BLaER1 treated with 17β-estradiol and CSF1 and Interleukin-3, amounts not matched to agents 10 nM and 100 nM (cell line): ENCODE measurements around the gene PRRC2B.
A peak's percentile ranks its signal among the peaks of the same experiment; 100 is the strongest.

Experiments used
- H3K27ac ChIP-seq, 11 experiments: shearing (Covaris generic); formaldehyde crosslinking; 2 replicates each; pipeline ENCODE4 v1.8.1; 2022
- H3K27me3 ChIP-seq, 11 experiments: shearing (Covaris generic); formaldehyde crosslinking; 2 replicates each; pipeline ENCODE4 v1.8.1; 2022
- H3K36me3 ChIP-seq, 11 experiments: shearing (Covaris generic); formaldehyde crosslinking; 2 replicates each; pipeline ENCODE4 v1.8.1; 2022
- H3K4me1 ChIP-seq, 10 experiments: shearing (Covaris generic); formaldehyde crosslinking; 2 replicates each; pipeline ENCODE4 v1.8.1; 2022
- H3K4me2 ChIP-seq, 11 experiments: shearing (Covaris generic); formaldehyde crosslinking; 2 replicates each; pipeline ENCODE4 v1.8.1; 2022
- H3K4me3 ChIP-seq, 10 experiments: shearing (Covaris generic); formaldehyde crosslinking; 2 replicates each; pipeline ENCODE4 v1.8.1; 2022
- H3K9ac ChIP-seq, 11 experiments: shearing (Covaris generic); formaldehyde crosslinking; 2 replicates each; pipeline ENCODE4 v1.8.1; 2022
- H3K9me3 ChIP-seq, 11 experiments: shearing (Covaris generic); formaldehyde crosslinking; replicated peaks in 1 of 11; 2 replicates each; pipeline ENCODE4 v1.8.1; 2022
- H4K20me1 ChIP-seq, 11 experiments: shearing (Covaris generic); formaldehyde crosslinking; 2 replicates each; pipeline ENCODE4 v1.8.1; 2022
- Cebpa-rat ChIP-seq, 11 experiments: shearing (Covaris generic); IDR thresholded peaks; 2 replicates each; pipeline ENCODE4 v1.8.1; 2022

The PRRC2B gene

GRCh38 chr9:131410044-131410491 is 16.2 kb downstream of the PRRC2B start:
- H3K4me2 ChIP-seq = peak overlapping the region; percentile 72 to 89 (median 80)
- peaks cover 94 to 100% (median 100%) of the 10 kb centered on the region in 11 experiments for H4K20me1 ChIP-seq
- H3K36me3 ChIP-seq = peaks cover 19 to 84% (median 65%) of the 10 kb centered on the region in 11 experiments
- no peaks in the 10 kb centered on the region for H3K27me3 ChIP-seq
- H3K9me3 ChIP-seq = peaks cover 18 to 51% (median 37%) of the 10 kb centered on the region in 11 experiments; a peak in 21 of 22 replicates
- peak overlapping the region in 9 of 11 experiments; percentile 58 to 87 (median 81); a peak in 18 of 22 replicates for H3K27ac ChIP-seq
- peak overlapping the region in 8 of 10 experiments; percentile 9 to 43 (median 28); a peak in 8 of 20 replicates for H3K4me3 ChIP-seq
- TF ChIP-seq Cebpa-rat (IDR thresholded peaks at IDR 0.05) = peak in 5 of 11 experiments; percentile 27 to 77 (median 44); a peak in 4 of 22 replicates
- H3K4me1 ChIP-seq = peaks cover 60 to 69% (median 67%) of the 10 kb centered on the region in 10 experiments
- peak overlapping the region; percentile 26 to 76 (median 69); a peak in 20 of 22 replicates for H3K9ac ChIP-seq

DNA sequence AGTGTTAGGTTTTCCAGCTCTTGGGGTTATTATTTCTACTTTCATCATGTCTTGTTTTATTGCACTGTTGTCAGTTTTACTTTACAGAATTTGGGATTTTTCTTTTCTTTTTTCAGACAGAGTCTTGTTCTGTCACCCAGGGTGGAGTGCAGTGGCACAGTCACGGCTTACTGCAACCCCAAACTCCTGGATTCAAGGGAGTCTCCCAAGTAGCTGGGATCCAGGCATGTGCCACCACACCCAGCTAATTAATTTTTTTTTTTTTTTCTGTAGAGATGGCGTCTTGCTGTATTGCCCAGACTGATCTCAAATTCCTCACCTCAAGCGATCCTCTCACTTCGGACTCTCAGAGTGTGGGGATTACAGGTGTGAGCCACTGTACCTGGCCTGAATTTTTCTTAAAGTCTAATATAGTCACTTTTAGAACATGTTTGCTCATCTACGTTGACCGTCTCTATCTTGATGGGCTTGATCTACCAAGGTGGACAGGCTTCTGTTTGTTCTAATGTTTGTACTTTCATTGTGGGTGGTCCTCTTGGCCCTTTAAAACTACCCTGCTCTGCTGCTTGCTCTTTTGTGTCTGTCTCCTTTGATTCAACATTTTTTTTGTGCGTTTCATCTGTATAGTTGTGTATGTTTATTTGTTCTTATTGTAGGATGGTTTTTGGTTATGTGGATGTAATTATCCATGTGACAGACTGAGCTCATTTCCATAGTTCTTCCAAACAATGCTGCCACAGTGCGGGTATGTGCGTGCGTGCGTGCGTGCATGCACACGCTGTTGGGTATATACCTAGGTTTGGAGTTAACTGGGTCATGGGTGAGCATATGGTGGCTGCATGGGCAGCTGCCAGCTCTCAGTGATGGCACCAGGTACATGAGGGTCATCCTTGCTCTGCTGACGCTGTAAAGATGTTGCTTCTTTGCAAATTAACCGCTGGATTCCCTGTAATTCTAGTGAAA is 18.1 kb downstream of the PRRC2B start:
- Histone ChIP-seq H3K27ac (peak overlapping the region in 6 of 11 experiments; percentile 18 to 84 (median 61); a peak in 5 of 22 replicates), H3K36me3 (peaks cover 16 to 88% (median 70%) of the 10 kb centered on the region in 11 experiments), H3K9me3 (peaks cover 18 to 57% (median 37%) of the 10 kb centered on the region in 11 experiments; a peak in 21 of 22 replicates), H3K4me2 (no peak overlapping the region), H3K4me1 (peaks cover 56 to 69% (median 65%) of the 10 kb centered on the region in 10 experiments), H4K20me1 (peaks cover 94 to 100% (median 100%) of the 10 kb centered on the region in 11 experiments), H3K27me3 (no peaks in the 10 kb centered on the region), H3K9ac (no peak overlapping the region), H3K4me3 (peak overlapping the region in 1 of 10 experiments; percentile 8; a peak in 1 of 20 replicates)
- TF ChIP-seq Cebpa-rat (IDR thresholded peaks at IDR 0.05) = no peak

- Histone ChIP-seq H3K36me3 (peaks cover 14 to 100% (median 94%) of the 10 kb centered on the region in 11 experiments), H3K4me3 (no peak overlapping the region), H3K27ac (peak overlapping the region in 2 of 11 experiments; percentile 47 to 68; a peak in 2 of 22 replicates), H3K9ac (no peak overlapping the region; a peak in 1 of 22 replicates), H3K4me2 (peak overlapping the region in 7 of 11 experiments; percentile 14 to 49 (median 34); a peak in 5 of 22 replicates), H3K9me3 (peaks cover 18 to 41% (median 33%) of the 10 kb centered on the region in 11 experiments; a peak in 21 of 22 replicates), H3K27me3 (no peaks in the 10 kb centered on the region), H3K4me1 (peaks cover 65 to 73% (median 70%) of the 10 kb centered on the region in 10 experiments), H4K20me1 (peaks cover 94 to 100% (median 100%) of the 10 kb centered on the region in 11 experiments)
- no peak for TF ChIP-seq Cebpa-rat (IDR thresholded peaks at IDR 0.05)
Measured at GRCh38 chr9:131416509-131416908, 22.6 kb downstream of the PRRC2B start.

DNA sequence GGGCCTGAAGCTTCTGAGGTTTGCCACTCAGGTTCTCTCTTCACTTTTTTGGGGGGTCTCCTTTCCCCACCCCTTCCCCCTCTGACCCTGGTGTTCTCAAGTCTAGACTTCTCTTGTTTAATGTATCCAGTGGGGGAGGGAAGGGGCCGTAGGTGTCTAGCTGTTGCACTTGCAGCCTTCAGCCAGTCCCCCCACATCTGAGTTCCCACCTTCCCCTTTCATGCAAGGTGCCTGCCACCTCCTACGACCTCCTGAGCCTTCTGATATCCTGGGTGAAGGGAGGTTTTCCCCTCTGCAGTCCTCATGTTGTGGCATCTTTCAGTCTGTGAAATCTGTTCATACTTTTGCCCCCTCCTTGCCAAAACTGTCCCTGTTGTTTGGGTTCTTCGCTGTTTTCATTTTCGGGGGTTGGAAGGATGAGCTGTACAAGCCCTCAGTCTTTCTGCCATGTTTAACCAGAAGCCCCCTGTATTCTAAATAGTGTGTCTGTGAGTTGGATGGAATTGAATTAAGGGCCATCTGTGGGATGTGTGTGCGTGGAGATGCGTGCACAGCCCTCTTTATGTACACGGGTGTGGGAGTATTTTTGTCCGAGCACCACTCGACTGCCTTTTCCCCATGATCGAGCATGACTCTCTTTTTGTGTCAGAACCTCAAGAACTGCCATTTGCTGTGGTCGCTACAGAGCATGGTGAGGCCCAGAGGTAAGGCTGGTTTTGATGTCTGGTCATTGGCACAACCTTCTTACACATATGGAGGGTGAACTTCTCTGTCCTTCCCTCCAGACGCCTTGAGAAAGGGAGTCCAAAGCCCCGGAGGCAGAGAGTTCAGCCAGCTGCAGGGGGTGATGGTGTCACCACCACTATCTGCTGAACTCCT is 23.6 kb downstream of the PRRC2B start:
- H3K4me1 ChIP-seq = peaks cover 75 to 83% (median 80%) of the 10 kb centered on the region in 10 experiments

GRCh38 chr9:131418143-131419025 is 24.5 kb downstream of the PRRC2B start:
- H3K4me2 ChIP-seq = peak overlapping the region; percentile 14 to 74 (median 46); a peak in 18 of 22 replicates
- H3K27ac ChIP-seq = peak overlapping the region in 7 of 11 experiments; percentile 24 to 68 (median 47); a peak in 10 of 22 replicates
- H3K9ac ChIP-seq = peak overlapping the region; percentile 11 to 48 (median 31); a peak in 11 of 22 replicates
- no peak for TF ChIP-seq Cebpa-rat (IDR thresholded peaks at IDR 0.05)
- H3K9me3 ChIP-seq = peaks cover 6 to 22% (median 15%) of the 10 kb centered on the region in 11 experiments; a peak in 21 of 22 replicates
- H4K20me1 ChIP-seq = peaks cover 95 to 100% (median 100%) of the 10 kb centered on the region in 11 experiments
- H3K27me3 ChIP-seq = no peaks in the 10 kb centered on the region
- peaks cover 84 to 91% (median 89%) of the 10 kb centered on the region in 10 experiments for H3K4me1 ChIP-seq
- H3K4me3 ChIP-seq = no peak overlapping the region
- H3K36me3 ChIP-seq = peaks cover 8 to 96% (median 84%) of the 10 kb centered on the region in 11 experiments

More for the DNA sequence above, 23.6 kb downstream of the PRRC2B start:
- peaks cover 15 to 31% (median 23%) of the 10 kb centered on the region in 11 experiments; a peak in 21 of 22 replicates for H3K9me3 ChIP-seq
- H3K27ac ChIP-seq = peak overlapping the region in 10 of 11 experiments; percentile 5 to 68 (median 36); a peak in 15 of 22 replicates
- H3K27me3 ChIP-seq = no peaks in the 10 kb centered on the region
- no peak overlapping the region for H3K4me3 ChIP-seq
- peak in 1 of 11 experiments; percentile 20; a peak in 2 of 22 replicates for TF ChIP-seq Cebpa-rat (IDR thresholded peaks at IDR 0.05)
- H3K36me3 ChIP-seq = peaks cover 14 to 100% (median 90%) of the 10 kb centered on the region in 11 experiments
- peak overlapping the region in 10 of 11 experiments; percentile 11 to 53 (median 32); a peak in 16 of 22 replicates for H3K9ac ChIP-seq
- peaks cover 94 to 100% (median 100%) of the 10 kb centered on the region in 11 experiments for H4K20me1 ChIP-seq
- H3K4me2 ChIP-seq = peak overlapping the region; percentile 14 to 49 (median 41); a peak in 20 of 22 replicates

DNA sequence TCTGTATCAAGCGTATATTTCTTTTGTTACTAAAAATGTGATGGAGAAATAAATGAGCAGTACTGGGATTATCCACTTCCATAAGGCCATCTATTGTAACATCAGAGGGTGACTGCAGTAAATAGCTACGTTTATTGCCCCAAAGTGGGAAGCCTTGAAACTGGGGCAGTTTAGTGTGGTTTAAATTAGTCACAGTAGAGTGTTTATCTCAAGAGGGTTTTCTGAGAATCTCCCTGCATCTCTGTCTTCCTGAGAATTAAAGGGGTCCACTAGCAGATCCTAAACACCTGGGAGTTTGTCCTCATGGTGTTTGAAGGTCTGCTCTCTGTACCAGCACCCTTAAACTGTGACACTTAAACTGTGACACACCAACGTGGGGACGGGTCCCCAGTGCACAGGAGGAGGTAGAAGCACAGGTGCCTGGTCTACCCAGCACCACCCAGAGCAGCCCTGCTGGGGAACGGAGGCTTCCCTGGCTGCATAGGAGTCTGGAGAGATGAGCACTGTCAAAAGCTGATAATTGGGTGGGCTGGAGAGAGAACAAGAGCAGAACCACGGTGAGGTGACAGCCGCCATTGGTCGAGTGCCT is 25.2 kb downstream of the PRRC2B start:
- peak overlapping the region in 4 of 11 experiments; percentile 2 to 35 (median 22); a peak in 3 of 22 replicates for H3K9ac ChIP-seq
- peaks cover 6 to 96% (median 84%) of the 10 kb centered on the region in 11 experiments; a peak in 21 of 22 replicates for H3K36me3 ChIP-seq
- no peak for TF ChIP-seq Cebpa-rat (IDR thresholded peaks at IDR 0.05)
- H3K4me1 ChIP-seq = peaks cover 90 to 99% (median 94%) of the 10 kb centered on the region in 10 experiments
- H3K9me3 ChIP-seq = peaks cover 0 to 15% (median 7%) of the 10 kb centered on the region in 11 experiments; a peak in 19 of 22 replicates
- peaks cover 100% of the 10 kb centered on the region in 11 experiments for H4K20me1 ChIP-seq
- peak overlapping the region in 6 of 11 experiments; percentile 19 to 68 (median 36); a peak in 8 of 22 replicates for H3K27ac ChIP-seq
- H3K4me2 ChIP-seq = peak overlapping the region in 8 of 11 experiments; percentile 4 to 74 (median 28); a peak in 12 of 22 replicates
- no peaks in the 10 kb centered on the region for H3K27me3 ChIP-seq
- no peak overlapping the region for H3K4me3 ChIP-seq
